KMS-11 (cell line): ENCODE results near the gene PTPRN2.

Experiments used
- H2AFZ ChIP-seq: fragments of 200-600 bp; sonication (generic); 2 replicates; pipeline ENCODE4 v1.6.1; 2016; ENCODE audit warnings: antibody characterized with exemption, mixed run types, low read depth
- H3K27ac ChIP-seq: fragments of 200-600 bp; sonication (generic); 2 replicates; pipeline ENCODE4 v1.6.1; 2016; ENCODE audit warnings: mild to moderate bottlenecking, mixed run types
- H3K27me3 ChIP-seq: fragments of 200-600 bp; sonication (generic); 2 replicates; pipeline ENCODE4 v1.6.1; 2017; ENCODE audit warnings: mild to moderate bottlenecking, low read depth, mixed run types, moderate library complexity; ENCODE audit not compliant: insufficient read depth
- H3K36me3 ChIP-seq: fragments of 200-600 bp; sonication (generic); 2 replicates; pipeline ENCODE4 v1.6.1; 2017; ENCODE audit warnings: mild to moderate bottlenecking, mixed run types; ENCODE audit not compliant: insufficient read depth
- H3K4me1 ChIP-seq: fragments of 200-600 bp; sonication (generic); 2 replicates; pipeline ENCODE4 v1.6.1; 2016; ENCODE audit warnings: mild to moderate bottlenecking, low read depth, mixed run types; ENCODE audit not compliant: poor library complexity, severe bottlenecking
- H3K4me2 ChIP-seq: fragments of 200-600 bp; sonication (generic); 2 replicates; pipeline ENCODE4 v1.7.0; 2016; ENCODE audit warnings: mild to moderate bottlenecking, mixed run types
- H3K4me3 ChIP-seq: fragments of 200-600 bp; sonication (generic); IDR thresholded peaks from 2 replicates; pipeline ENCODE4 v1.6.1; 2017; ENCODE audit warnings: low read depth, low read length, mixed read lengths; ENCODE audit not compliant: insufficient read depth
- H3K79me2 ChIP-seq: fragments of 200-600 bp; sonication (generic); 2 replicates; pipeline ENCODE4 v1.6.1; 2016; ENCODE audit warnings: low read depth, mixed run types; ENCODE audit not compliant: insufficient read depth
- H3K9ac ChIP-seq: fragments of 200-600 bp; sonication (generic); 2 replicates; pipeline ENCODE4 v1.6.1; 2016; ENCODE audit warnings: mild to moderate bottlenecking, mixed run types
- H4K20me1 ChIP-seq: fragments of 200-600 bp; sonication (generic); 2 replicates; pipeline ENCODE4 v1.6.1; 2016; ENCODE audit warnings: mild to moderate bottlenecking, mixed run types; ENCODE audit not compliant: insufficient read depth
- CTCF ChIP-seq: fragments of 200-600 bp; sonication (generic); conservative IDR thresholded peaks from 2 replicates; pipeline ENCODE4 v1.6.1; 2017; ENCODE audit warnings: low read depth, mild to moderate bottlenecking, antibody characterized with exemption, low read length, moderate library complexity, mixed read lengths

The PTPRN2 gene

GRCh38 chr7:158051776-158052175 lies 535.8 kb downstream of the PTPRN2 start:
- no peak overlapping the region for H3K9ac ChIP-seq
- H3K79me2 ChIP-seq = no peaks in the 10 kb centered on the region
- no peak overlapping the region for H3K4me3 ChIP-seq
- H3K27me3 ChIP-seq = no peaks in the 10 kb centered on the region; the same call in 1 of the 2 replicates
- no peaks in the 10 kb centered on the region for H4K20me1 ChIP-seq
- no peaks in the 10 kb centered on the region for H3K36me3 ChIP-seq
- no peak overlapping the region for H3K4me2 ChIP-seq
- H3K4me1 ChIP-seq = no peaks in the 10 kb centered on the region
- TF ChIP-seq CTCF = no peak
- H3K27ac ChIP-seq = no peak overlapping the region
- H2AFZ ChIP-seq = no peak overlapping the region

DNA sequence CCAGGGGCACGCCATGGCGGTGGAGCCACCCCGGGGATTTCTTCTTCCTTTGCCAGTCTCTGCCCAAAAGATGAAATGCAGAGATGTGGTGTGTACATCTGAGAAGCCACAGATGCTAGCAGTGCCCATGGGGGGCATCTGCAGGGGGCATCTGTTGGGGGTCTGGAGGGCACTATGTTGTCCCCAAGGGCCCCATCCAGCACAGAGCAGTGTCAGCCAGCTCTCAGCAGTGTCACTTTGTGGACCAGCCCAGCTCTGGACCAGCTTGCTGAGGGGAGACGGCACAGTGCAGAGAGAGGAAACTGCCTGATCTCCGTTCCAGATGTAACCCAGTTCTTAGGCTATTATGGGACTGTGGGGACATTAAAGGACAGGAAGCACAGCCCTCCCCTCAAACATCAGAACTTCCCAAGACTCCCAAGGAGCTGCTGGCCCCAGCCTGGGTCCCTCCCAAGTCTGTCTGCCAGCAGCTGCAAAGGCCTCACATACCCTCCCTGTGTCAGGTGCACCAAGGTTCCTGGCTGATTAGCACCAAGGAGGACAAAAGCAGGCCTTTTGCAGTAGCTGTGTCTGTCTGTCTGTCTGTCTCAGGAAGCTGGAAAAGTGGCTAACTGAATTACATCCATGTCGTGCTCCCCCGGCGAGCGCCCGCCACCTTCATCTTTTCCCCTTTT lies 536.5 kb downstream of the PTPRN2 start:
- Histone ChIP-seq H3K27me3 (no peaks in the 10 kb centered on the region; the same call in 1 of the 2 replicates), H3K4me3 (no peak overlapping the region), H3K36me3 (no peaks in the 10 kb centered on the region), H3K79me2 (no peaks in the 10 kb centered on the region), H3K4me2 (no peak overlapping the region), H3K9ac (no peak overlapping the region), H4K20me1 (no peaks in the 10 kb centered on the region), H2AFZ (no peak overlapping the region), H3K4me1 (no peaks in the 10 kb centered on the region), H3K27ac (no peak overlapping the region)
- no peak for TF ChIP-seq CTCF

GRCh38 chr7:158050441-158050977 lies 537.1 kb downstream of the PTPRN2 start:
- no peak overlapping the region for H2AFZ ChIP-seq
- H3K27me3 ChIP-seq = no peaks in the 10 kb centered on the region; the same call in 1 of the 2 replicates
- no peaks in the 10 kb centered on the region for H4K20me1 ChIP-seq
- H3K4me2 ChIP-seq = no peak overlapping the region
- TF ChIP-seq CTCF = no peak
- no peak overlapping the region for H3K4me3 ChIP-seq
- H3K9ac ChIP-seq = no peak overlapping the region
- H3K36me3 ChIP-seq = no peaks in the 10 kb centered on the region
- H3K79me2 ChIP-seq = no peaks in the 10 kb centered on the region
- no peaks in the 10 kb centered on the region for H3K4me1 ChIP-seq
- no peak overlapping the region for H3K27ac ChIP-seq

DNA sequence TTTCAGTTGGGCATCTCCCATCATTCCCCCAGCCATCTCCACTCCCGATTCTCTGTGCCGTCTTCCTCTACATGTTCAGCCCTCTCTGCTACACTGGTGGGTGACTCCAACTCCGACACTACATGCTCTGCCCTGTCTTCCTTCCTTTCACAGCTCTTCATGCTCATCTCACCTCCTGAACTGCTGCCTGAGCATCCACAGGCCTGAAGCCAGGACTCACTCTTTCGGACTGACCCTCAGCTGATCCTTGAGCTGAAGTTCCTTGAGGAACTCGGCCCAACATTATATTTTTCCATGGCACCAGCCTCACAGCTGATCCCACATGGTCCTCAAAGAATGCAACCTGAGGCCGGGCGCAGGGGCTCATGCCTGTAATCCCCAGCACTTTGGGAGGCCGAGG lies 538.4 kb downstream of the PTPRN2 start:
- Histone ChIP-seq H2AFZ (no peak overlapping the region), H4K20me1 (no peaks in the 10 kb centered on the region)

More for the DNA sequence above, 538.4 kb downstream of the PTPRN2 start:
- no peak overlapping the region for H3K27ac ChIP-seq
- no peak overlapping the region for H3K4me3 ChIP-seq
- no peaks in the 10 kb centered on the region; the same call in 1 of the 2 replicates for H3K27me3 ChIP-seq
- TF ChIP-seq CTCF = no peak
- H3K36me3 ChIP-seq = no peaks in the 10 kb centered on the region
- H3K4me1 ChIP-seq = no peaks in the 10 kb centered on the region
- no peak overlapping the region for H3K9ac ChIP-seq
- no peaks in the 10 kb centered on the region for H3K79me2 ChIP-seq
- no peak overlapping the region for H3K4me2 ChIP-seq
